ENCODE measurements around the gene BIN2. TPM values are rescaled to one million over a fixed set of nuclear protein-coding genes. Genes with fewer than 3 reads are reported as not detected.

BIN2 gene
- total RNA-seq, 2 experiments from 2014 or later = 0.88 to 14.7 TPM

GRCh38 chr12:51254536-51254935 is 69.4 kb downstream of the BIN2 start:
- Histone ChIP-seq H3K4me3 (ENCODE audit: low read depth, low read length, poor library complexity, severe bottlenecking) (no peak overlapping the region), H3K4me1 (ENCODE audit: insufficient read depth, low read length, poor library complexity, severe bottlenecking) (no peaks in the 10 kb centered on the region), H3K9me2 (ENCODE audit: insufficient read depth, low read length) (no peaks in the 10 kb centered on the region), H2AFZ (ENCODE audit: low read length) (no peak overlapping the region), H3K4me2 (ENCODE audit: low read length) (no peak overlapping the region), H3K79me2 (ENCODE audit: insufficient read depth, low read depth, low read length) (no peaks in the 10 kb centered on the region), H3K36me3 (ENCODE audit: insufficient read depth, low read length) (no peaks in the 10 kb centered on the region), H3K9me3 (ENCODE audit: low read length) (no peaks in the 10 kb centered on the region), H4K20me1 (ENCODE audit: insufficient read depth, low read length) (no peaks in the 10 kb centered on the region), H3K27ac (ENCODE audit: low read depth, low read length, poor library complexity, severe bottlenecking) (no peak overlapping the region)
- POLR2A ChIA-PET = no interaction called here
- TF ChIP-seq CTCF (conservative IDR thresholded peaks at IDR 0.05; ENCODE audit: low read length) = no peak
- TF ChIP-seq EZH2phosphoT487 (IDR thresholded peaks at IDR 0.05; ENCODE audit: borderline replicate concordance, low read depth, low read length) = no peak
- intact Hi-C loops (cut with micrococcal nuclease; ENCODE audit: unreplicated experiment) = loop anchor here (10.0 kb wide), 1 partner anchor 420 kb away; no protein-coding TSS in a partner anchor
- BruUV-seq (replicated peaks) = no TSS peak
- CTCF ChIA-PET (ENCODE audit: unreplicated experiment) = interaction anchor here (1.0 kb wide), 1 partner anchor 11 kb away, joined by 3 read pairs; no protein-coding TSS in a partner anchor
- DNase-seq (ENCODE audit: low spot score) = no peak

GRCh38 chr12:51253276-51253675 is 70.7 kb downstream of the BIN2 start:
- BruUV-seq (replicated peaks) = no TSS peak
- TF ChIP-seq EZH2phosphoT487 (IDR thresholded peaks at IDR 0.05; ENCODE audit: borderline replicate concordance, low read depth, low read length) (no peak), CTCF (conservative IDR thresholded peaks at IDR 0.05; ENCODE audit: low read length) (no peak)
- no peak overlapping the region for H3K4me2 ChIP-seq (ENCODE audit: low read length)
- H3K27ac ChIP-seq (ENCODE audit: low read depth, low read length, poor library complexity, severe bottlenecking) = no peak overlapping the region
- H3K9me2 ChIP-seq (ENCODE audit: insufficient read depth, low read length) = no peaks in the 10 kb centered on the region
- no peak for DNase-seq (ENCODE audit: low spot score)
- CTCF ChIA-PET (ENCODE audit: unreplicated experiment) = interaction anchor here (0.5 to 1.0 kb wide), 3 partner anchors 11 to 129 kb away, joined by 3 read pairs; no protein-coding TSS in a partner anchor
- H3K36me3 ChIP-seq (ENCODE audit: insufficient read depth, low read length) = no peaks in the 10 kb centered on the region
- POLR2A ChIA-PET = interaction anchor here (0.6 to 1.2 kb wide), 2 partner anchors 9 to 204 kb away, joined by 4 read pairs; no protein-coding TSS in a partner anchor
- no peak overlapping the region for H3K4me3 ChIP-seq (ENCODE audit: low read depth, low read length, poor library complexity, severe bottlenecking)
- H3K9me3 ChIP-seq (ENCODE audit: low read length) = no peaks in the 10 kb centered on the region
- H2AFZ ChIP-seq (ENCODE audit: low read length) = peak overlapping the region; percentile 60; the same call in 1 of the 2 replicates
- no peaks in the 10 kb centered on the region for H3K79me2 ChIP-seq (ENCODE audit: insufficient read depth, low read depth, low read length)
- H3K4me1 ChIP-seq (ENCODE audit: insufficient read depth, low read length, poor library complexity, severe bottlenecking) = no peaks in the 10 kb centered on the region
- intact Hi-C loops (cut with micrococcal nuclease; ENCODE audit: unreplicated experiment) = loop anchor here (10.0 kb wide), 1 partner anchor 418 kb away; no protein-coding TSS in a partner anchor
- no peaks in the 10 kb centered on the region for H4K20me1 ChIP-seq (ENCODE audit: insufficient read depth, low read length)

- Histone ChIP-seq H3K27ac (ENCODE audit: low read depth, low read length, poor library complexity, severe bottlenecking) (no peak overlapping the region), H3K4me3 (ENCODE audit: low read depth, low read length, poor library complexity, severe bottlenecking) (no peak overlapping the region), H3K4me2 (ENCODE audit: low read length) (no peak overlapping the region), H2AFZ (ENCODE audit: low read length) (no peak overlapping the region), H3K9me3 (ENCODE audit: low read length) (no peaks in the 10 kb centered on the region), H3K79me2 (ENCODE audit: insufficient read depth, low read depth, low read length) (no peaks in the 10 kb centered on the region), H4K20me1 (ENCODE audit: insufficient read depth, low read length) (no peaks in the 10 kb centered on the region), H3K4me1 (ENCODE audit: insufficient read depth, low read length, poor library complexity, severe bottlenecking) (peaks cover 20% of the 10 kb centered on the region), H3K36me3 (ENCODE audit: insufficient read depth, low read length) (peaks cover 19% of the 10 kb centered on the region; the same call in 1 of the 2 replicates), H3K9me2 (ENCODE audit: insufficient read depth, low read length) (no peaks in the 10 kb centered on the region)
- intact Hi-C loops (cut with micrococcal nuclease; ENCODE audit: unreplicated experiment) = no loop called here
- no peak for DNase-seq (ENCODE audit: low spot score)
- CTCF ChIA-PET (ENCODE audit: unreplicated experiment) = interaction anchor here (0.6 kb wide), 1 partner anchor 56 kb away, joined by 3 read pairs; no protein-coding TSS in a partner anchor
- TF ChIP-seq EZH2phosphoT487 (IDR thresholded peaks at IDR 0.05; ENCODE audit: borderline replicate concordance, low read depth, low read length) = no peak
- no peak for TF ChIP-seq CTCF (conservative IDR thresholded peaks at IDR 0.05; ENCODE audit: low read length)
- POLR2A ChIA-PET = interaction anchor here (0.6 kb wide), 1 partner anchor 318 kb away, joined by 6 read pairs; no protein-coding TSS in a partner anchor
- no TSS peak for BruUV-seq (replicated peaks)
Measured at GRCh38 chr12:51247523-51248206, 76.3 kb downstream of the BIN2 start.
